HCT116 (cell line): Measurements from ENCODE around the gene MIEN1. TPM values are rescaled to one million over a fixed set of nuclear protein-coding genes. Genes with fewer than 3 reads are reported as not detected.

Experiments used
- ATAC-seq: fragments of 200-7000 bp; cut with Tn5 transposase; 2 replicates; pipeline ENCODE4 v1.9.1; 2020; ENCODE audit warnings: mild to moderate bottlenecking, moderate library complexity
- BruUV-seq: library from RNA; stranded (reverse); fragments of 400-500 nt; replicated peaks from 2 replicates; lab custom pipeline; 2021; lab: Mats Ljungman, UMichigan
- CTCF ChIA-PET: fragments of 300-600 bp; sonication (Branson Sonifier 250); formaldehyde crosslinking; loops from one replicate; lab custom pipeline; 2021; ENCODE audit warnings: antibody characterized with exemption; lab: Charles Lee
- POLR2A ChIA-PET: fragments of 300-600, 350-600 bp; sonication (Branson Sonifier 250); formaldehyde crosslinking; loops from one replicate; lab custom pipeline; 2021; ENCODE audit warnings: antibody characterized with exemption; lab: Charles Lee
- RAD21 ChIA-PET, 2 experiments: fragments of 300-600 bp; sonication (Branson Sonifier 250); formaldehyde crosslinking; loops; one replicate each; lab custom pipeline; 2023; ENCODE audit warnings: low total read pairs in 2 of 2; ENCODE audit not compliant: uncharacterized antibody in 2 of 2, unreplicated experiment in 2 of 2, low non-redundant PET in 1 of 2; lab: Charles Lee
- DNase-seq: peaks from one replicate; pipeline ENCODE4 v3.0.0-alpha.2; 2010; ENCODE audit warnings: low read depth, low spot score
- H2AFZ ChIP-seq: fragments of 200-600 bp; shearing (Covaris generic), sonication (generic); 2 replicates; pipeline ENCODE4 v1.6.1; 2017; ENCODE audit warnings: low read depth, mixed run types, mixed read lengths, antibody characterized with exemption, low read length; ENCODE audit not compliant: poor library complexity, severe bottlenecking
- H3K27ac ChIP-seq: 2 replicates; pipeline ENCODE4 v1.5.1; 2012; ENCODE audit warnings: low read depth, low read length
- H3K27me3 ChIP-seq: fragments of 200-600 bp; sonication (generic); 2 replicates; pipeline ENCODE4 v1.6.1; 2016; ENCODE audit warnings: mixed run types, low read length, mixed read lengths; ENCODE audit not compliant: insufficient read depth
- H3K36me3 ChIP-seq, 2 experiments: fragments of 200-500 bp in 1 of 2; fragments of 200-600 bp in 1 of 2; sonication (Bioruptor generic) in 1 of 2; sonication (generic) in 1 of 2; 2 replicates each; pipeline versions ENCODE4 v1.5.1 to v1.6.1; 2014 to 2016; ENCODE audit warnings: low read length in 2 of 2, inconsistent platforms in 1 of 2, mixed read lengths in 1 of 2, mixed run types in 1 of 2; ENCODE audit not compliant: insufficient read depth in 2 of 2, control insufficient read depth in 1 of 2
- H3K4me1 ChIP-seq, 2 experiments: fragments of 200-600 bp in 1 of 2; sonication (generic) in 1 of 2; 2 replicates each; pipeline versions ENCODE4 v1.5.1 to v1.6.1; 2012 to 2017; ENCODE audit warnings: low read length in 2 of 2, inconsistent platforms in 1 of 2, mild to moderate bottlenecking in 1 of 2, mixed read lengths in 1 of 2, mixed run types in 1 of 2, moderate library complexity in 1 of 2; ENCODE audit not compliant: insufficient read depth in 2 of 2, control insufficient read depth in 1 of 2
- H3K4me2 ChIP-seq: fragments of 200-600 bp; sonication (generic); 2 replicates; pipeline ENCODE4 v1.6.1; 2017; ENCODE audit warnings: mixed run types, low read length, mixed read lengths
- H3K4me3 ChIP-seq, 2 experiments: fragments of 200-600 bp in 1 of 2; sonication (generic) in 1 of 2; replicated peaks in 1 of 2; 2 replicates each; pipeline ENCODE4 v1.5.1; 2011 to 2016; ENCODE audit warnings: low read length in 2 of 2, control low read depth in 1 of 2, low read depth in 1 of 2, mild to moderate bottlenecking in 1 of 2, mixed read lengths in 1 of 2, mixed run types in 1 of 2
- H3K79me2 ChIP-seq: fragments of 200-600 bp; sonication (generic); 2 replicates; pipeline ENCODE4 v1.6.1; 2017; ENCODE audit warnings: mild to moderate bottlenecking, mixed run types, low read length, moderate library complexity, mixed read lengths; ENCODE audit not compliant: insufficient read depth
- H3K9ac ChIP-seq: fragments of 200-600 bp; sonication (generic); 2 replicates; pipeline ENCODE4 v1.6.1; 2016; ENCODE audit warnings: low read length, mixed read lengths
- H3K9me2 ChIP-seq: fragments of 200-600 bp; sonication (generic), shearing (Covaris generic); 2 replicates; pipeline ENCODE4 v1.6.1; 2017; ENCODE audit warnings: mixed run types, mild to moderate bottlenecking, moderate library complexity; ENCODE audit not compliant: insufficient read depth
- H3K9me3 ChIP-seq, 2 experiments: fragments of 200-500 bp in 1 of 2; fragments of 200-600 bp in 1 of 2; sonication (Bioruptor generic) in 1 of 2; sonication (generic) in 1 of 2; 2 replicates each; pipeline ENCODE4 v1.6.1; 2014 to 2017; ENCODE audit warnings: low read length in 2 of 2, mixed read lengths in 2 of 2, inconsistent platforms in 1 of 2, low read depth in 1 of 2, mild to moderate bottlenecking in 1 of 2, mixed run types in 1 of 2, moderate library complexity in 1 of 2; ENCODE audit not compliant: control insufficient read depth in 1 of 2, insufficient read depth in 1 of 2
- H4K20me1 ChIP-seq: fragments of 200-600 bp; sonication (generic), shearing (Covaris generic); 2 replicates; pipeline ENCODE4 v1.6.1; 2017; ENCODE audit warnings: mixed run types, mild to moderate bottlenecking, moderate library complexity; ENCODE audit not compliant: insufficient read depth
- EGR1 ChIP-seq: IDR thresholded peaks from 2 replicates; pipeline ENCODE4 v1.6.1; 2012; ENCODE audit warnings: low read depth
- JUND ChIP-seq: IDR thresholded peaks from 2 replicates; pipeline ENCODE4 v1.6.1; 2012
- RAD21 ChIP-seq: IDR thresholded peaks from 2 replicates; pipeline ENCODE4 v1.6.1; 2012; ENCODE audit warnings: low read depth, mild to moderate bottlenecking
- YY1 ChIP-seq: IDR thresholded peaks from 2 replicates; pipeline ENCODE4 v1.6.1; 2011; ENCODE audit warnings: low read length, low read depth, moderate library complexity, mild to moderate bottlenecking; ENCODE audit not compliant: insufficient replicate concordance; ENCODE audit errors: extremely low read depth
- ZFX ChIP-seq: fragments of 450-650 bp; IDR thresholded peaks from 2 replicates; pipeline ENCODE4 v1.6.1; 2017
- ZNF274 ChIP-seq: fragments of 200-500 bp; sonication (Bioruptor generic); IDR thresholded peaks from 2 replicates; pipeline ENCODE4 v1.6.1; 2014; ENCODE audit warnings: mild to moderate bottlenecking, low read depth, low read length, inconsistent platforms
- intact Hi-C: fragments of 100-400 bp; cut with micrococcal nuclease; formaldehyde crosslinking; loops from 2 replicates; pipeline ENCODE4 v1.10.0; 2022
- total RNA-seq: library from RNA; stranded (reverse); gene quantifications from one replicate; pipeline ENCODE4 v1.2.1, GENCODE V29; 2021; ENCODE audit not compliant: unreplicated experiment
- TF ChIP-seq, protein P1 (sequence below): IDR thresholded peaks from 2 replicates; pipeline ENCODE4 v1.6.1; 2012; ENCODE audit warnings: low read depth

The MIEN1 gene
- total RNA-seq, 1 experiment from 2014 or later: 73.9 TPM

DNA sequence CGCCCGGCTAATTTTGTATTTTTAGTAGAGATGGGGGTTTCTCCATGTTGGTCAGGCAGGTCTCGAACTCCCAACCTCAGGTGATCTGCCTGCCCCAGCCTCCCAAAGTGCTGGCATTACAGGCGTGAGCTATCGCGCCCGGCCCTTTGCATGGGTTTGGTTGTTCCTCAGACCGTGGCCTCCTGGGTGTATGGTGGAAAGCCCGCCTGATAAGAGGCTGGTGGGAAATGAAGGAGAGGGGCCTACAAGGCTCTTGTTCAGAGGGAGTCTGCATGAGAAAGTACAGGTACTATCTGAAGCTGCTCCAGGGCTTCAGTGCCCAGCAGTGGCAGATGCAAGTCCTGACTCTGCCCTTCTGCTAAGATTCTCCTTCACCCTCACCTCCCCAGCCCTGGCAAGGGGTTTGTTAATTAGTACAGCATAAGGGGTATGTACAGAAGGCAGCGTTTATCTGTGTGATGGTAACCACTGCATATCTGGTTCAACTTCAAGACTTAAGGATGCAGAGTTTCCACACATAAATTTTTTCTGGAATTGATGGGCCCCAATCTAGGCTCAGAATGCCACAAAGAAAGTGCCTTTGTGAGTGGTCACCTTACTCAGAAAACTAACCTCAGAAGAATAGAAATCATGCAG lies 31.6 kb upstream of the MIEN1 start:
- no peak overlapping the region for H2AFZ ChIP-seq
- ATAC-seq (no peak), DNase-seq (no peak)
- ChIA-PET POLR2A (no interaction called here), CTCF (no interaction called here), RAD21 (no interaction called here)
- H3K4me3 ChIP-seq: no peak overlapping the region
- H4K20me1 ChIP-seq: no peaks in the 10 kb centered on the region
- TF ChIP-seq EGR1 (no peak), RAD21 (no peak), ZFX (no peak), YY1 (no peak), ZNF274 (no peak), JUND (no peak)
- TF ChIP-seq, protein P1, sequence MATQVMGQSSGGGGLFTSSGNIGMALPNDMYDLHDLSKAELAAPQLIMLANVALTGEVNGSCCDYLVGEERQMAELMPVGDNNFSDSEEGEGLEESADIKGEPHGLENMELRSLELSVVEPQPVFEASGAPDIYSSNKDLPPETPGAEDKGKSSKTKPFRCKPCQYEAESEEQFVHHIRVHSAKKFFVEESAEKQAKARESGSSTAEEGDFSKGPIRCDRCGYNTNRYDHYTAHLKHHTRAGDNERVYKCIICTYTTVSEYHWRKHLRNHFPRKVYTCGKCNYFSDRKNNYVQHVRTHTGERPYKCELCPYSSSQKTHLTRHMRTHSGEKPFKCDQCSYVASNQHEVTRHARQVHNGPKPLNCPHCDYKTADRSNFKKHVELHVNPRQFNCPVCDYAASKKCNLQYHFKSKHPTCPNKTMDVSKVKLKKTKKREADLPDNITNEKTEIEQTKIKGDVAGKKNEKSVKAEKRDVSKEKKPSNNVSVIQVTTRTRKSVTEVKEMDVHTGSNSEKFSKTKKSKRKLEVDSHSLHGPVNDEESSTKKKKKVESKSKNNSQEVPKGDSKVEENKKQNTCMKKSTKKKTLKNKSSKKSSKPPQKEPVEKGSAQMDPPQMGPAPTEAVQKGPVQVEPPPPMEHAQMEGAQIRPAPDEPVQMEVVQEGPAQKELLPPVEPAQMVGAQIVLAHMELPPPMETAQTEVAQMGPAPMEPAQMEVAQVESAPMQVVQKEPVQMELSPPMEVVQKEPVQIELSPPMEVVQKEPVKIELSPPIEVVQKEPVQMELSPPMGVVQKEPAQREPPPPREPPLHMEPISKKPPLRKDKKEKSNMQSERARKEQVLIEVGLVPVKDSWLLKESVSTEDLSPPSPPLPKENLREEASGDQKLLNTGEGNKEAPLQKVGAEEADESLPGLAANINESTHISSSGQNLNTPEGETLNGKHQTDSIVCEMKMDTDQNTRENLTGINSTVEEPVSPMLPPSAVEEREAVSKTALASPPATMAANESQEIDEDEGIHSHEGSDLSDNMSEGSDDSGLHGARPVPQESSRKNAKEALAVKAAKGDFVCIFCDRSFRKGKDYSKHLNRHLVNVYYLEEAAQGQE: no peak
- no peak overlapping the region for H3K9ac ChIP-seq
- H3K4me2 ChIP-seq: no peak overlapping the region
- no TSS peak for BruUV-seq
- no peak overlapping the region for H3K27ac ChIP-seq
- H3K4me1 ChIP-seq: no peaks in the 10 kb centered on the region
- H3K36me3 ChIP-seq: no peaks in the 10 kb centered on the region
- peaks cover 6% of the 10 kb centered on the region; the same call in 1 of the 2 replicates for H3K27me3 ChIP-seq
- H3K9me2 ChIP-seq: no peaks in the 10 kb centered on the region
- intact Hi-C loops: no loop called here
- H3K79me2 ChIP-seq: no peaks in the 10 kb centered on the region
- no peaks in the 10 kb centered on the region for H3K9me3 ChIP-seq
